Stimulated activated CD4-positive, alpha-beta T cell treated with anti-CD3 and anti-CD28 coated beads, TNF-alpha, amount 100 ng/mL, for 24 hours (primary cell): ENCODE results near the gene SULT1A2.
"Not testable (repeated sequence)": the region's sequence is repeated elsewhere in the genome, so short reads cannot be mapped to it uniquely, and the experiment has no call there.

Experiments
- DNase-seq, 3 experiments: peaks; one replicate each; pipeline ENCODE4 v3.0.0-alpha.2; 2020; ENCODE audit warnings: low read depth in 3 of 3

Gene SULT1A2

GRCh38 chr16:28591355-28591754 lies 5.5 kb downstream of the SULT1A2 start:
- DNase-seq = no peak

- DNase-seq = no peak
Measured at GRCh38 chr16:28590384-28591340, 6.2 kb downstream of the SULT1A2 start.

GRCh38 chr16:28589930-28590329 lies 6.9 kb downstream of the SULT1A2 start:
- DNase-seq = no peak

DNA sequence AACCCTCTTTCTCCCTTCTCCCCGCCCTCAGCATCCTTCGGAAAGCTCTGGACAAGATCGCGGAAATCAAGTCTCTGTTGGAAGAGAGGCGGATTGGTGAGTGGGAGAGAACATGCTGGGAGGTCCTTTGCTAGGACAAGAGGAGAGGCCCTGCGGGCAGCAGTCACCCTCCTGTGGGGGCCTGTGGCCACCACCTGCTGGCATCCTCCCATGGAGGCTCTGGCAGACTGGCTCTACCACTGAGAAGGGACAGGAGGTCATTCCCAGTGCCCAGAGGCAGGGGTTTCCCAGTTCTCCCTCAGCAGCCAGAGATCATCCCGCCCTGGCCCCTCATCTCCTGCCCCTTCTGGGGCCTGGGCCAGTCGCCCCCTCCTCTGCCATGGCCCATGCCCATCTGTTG lies 7.8 kb downstream of the SULT1A2 start:
- DNase-seq = no peak

- no peak for DNase-seq
Measured at GRCh38 chr16:28587386-28587785, 9.5 kb downstream of the SULT1A2 start.

DNA sequence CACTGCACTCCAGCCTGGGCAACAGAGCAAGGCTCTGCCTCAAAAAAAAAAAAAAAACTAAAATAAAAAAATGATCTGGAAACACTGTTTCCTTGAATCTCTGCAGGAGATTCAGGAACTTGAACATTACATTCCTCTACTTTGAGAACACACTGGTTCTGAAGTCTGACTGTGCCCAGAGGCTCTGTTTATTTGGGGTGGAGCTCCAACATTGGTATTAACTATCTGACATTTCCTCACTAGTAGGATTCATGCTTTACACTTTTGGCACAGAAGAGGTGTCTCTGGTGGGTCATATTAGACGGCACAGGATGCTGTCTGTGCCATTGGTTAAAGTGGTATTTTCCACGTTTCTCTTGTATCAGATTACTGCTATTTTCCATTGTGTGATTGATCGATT lies 10.4 kb downstream of the SULT1A2 start:
- no peak for DNase-seq

GRCh38 chr16:28585674-28586073 lies 11.2 kb downstream of the SULT1A2 start:
- DNase-seq = no peak

DNA sequence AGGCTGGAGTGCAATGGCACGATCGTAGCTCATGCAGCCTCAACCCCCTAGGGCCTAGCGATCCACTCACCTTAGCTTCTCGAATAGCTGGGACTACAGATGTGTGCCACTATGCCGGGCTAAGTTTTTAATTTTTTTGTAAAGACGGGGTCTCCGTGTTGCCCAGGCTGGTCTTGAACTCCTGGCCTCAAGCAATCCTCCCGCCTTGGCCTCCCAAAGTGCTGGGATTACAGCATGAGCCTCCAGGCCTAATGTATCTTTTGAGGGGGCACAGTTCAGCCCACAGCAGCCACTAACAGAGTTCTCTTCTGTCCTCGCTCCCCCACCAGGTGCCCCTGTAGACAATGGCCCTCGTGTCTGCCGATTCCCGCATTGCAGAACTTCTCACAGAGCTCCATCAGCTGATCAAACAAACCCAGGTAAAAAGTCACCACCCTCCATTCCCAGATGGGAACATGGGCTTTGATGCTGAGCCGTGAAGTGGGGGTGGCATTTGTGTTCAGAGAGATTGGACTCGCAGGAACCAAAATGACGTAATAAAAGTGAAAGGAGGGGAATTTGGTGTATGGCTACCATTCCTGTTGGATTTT lies 16.0 kb downstream of the SULT1A2 start:
- DNase-seq = no peak

DNA sequence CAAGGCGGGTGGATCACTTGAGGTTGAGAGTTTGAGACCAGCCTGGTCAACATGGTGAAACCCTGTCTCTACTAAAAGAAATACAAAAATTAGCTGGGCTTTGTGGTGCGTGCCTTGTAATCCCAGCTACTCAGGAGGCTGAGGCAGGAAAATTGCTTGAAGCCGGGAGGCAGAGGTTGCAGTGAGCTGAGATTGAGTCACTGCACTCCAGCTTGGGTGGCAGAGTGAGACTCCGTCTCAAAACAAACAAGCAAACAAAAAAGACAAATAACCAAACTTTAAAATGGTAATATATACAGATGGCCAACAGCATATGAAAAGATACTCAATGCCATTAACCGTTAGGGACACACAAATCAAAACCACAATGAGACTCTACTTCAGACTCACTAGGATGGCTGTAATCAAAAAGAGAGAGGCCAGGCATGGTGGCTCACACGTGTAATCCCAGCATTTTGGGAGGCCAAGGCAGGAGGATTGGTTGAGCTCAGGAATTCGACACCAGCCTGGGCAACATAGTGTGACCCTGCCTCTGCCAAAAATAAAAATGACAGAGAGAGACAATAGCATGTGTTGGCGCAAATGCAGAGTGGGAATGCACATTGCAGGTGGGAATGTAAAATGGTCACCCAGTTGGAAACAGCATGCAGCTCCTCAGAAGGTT lies 21.3 kb downstream of the SULT1A2 start:
- no peak for DNase-seq

- DNase-seq = no peak
Measured at GRCh38 chr16:28574925-28575324, 21.9 kb downstream of the SULT1A2 start.

DNA sequence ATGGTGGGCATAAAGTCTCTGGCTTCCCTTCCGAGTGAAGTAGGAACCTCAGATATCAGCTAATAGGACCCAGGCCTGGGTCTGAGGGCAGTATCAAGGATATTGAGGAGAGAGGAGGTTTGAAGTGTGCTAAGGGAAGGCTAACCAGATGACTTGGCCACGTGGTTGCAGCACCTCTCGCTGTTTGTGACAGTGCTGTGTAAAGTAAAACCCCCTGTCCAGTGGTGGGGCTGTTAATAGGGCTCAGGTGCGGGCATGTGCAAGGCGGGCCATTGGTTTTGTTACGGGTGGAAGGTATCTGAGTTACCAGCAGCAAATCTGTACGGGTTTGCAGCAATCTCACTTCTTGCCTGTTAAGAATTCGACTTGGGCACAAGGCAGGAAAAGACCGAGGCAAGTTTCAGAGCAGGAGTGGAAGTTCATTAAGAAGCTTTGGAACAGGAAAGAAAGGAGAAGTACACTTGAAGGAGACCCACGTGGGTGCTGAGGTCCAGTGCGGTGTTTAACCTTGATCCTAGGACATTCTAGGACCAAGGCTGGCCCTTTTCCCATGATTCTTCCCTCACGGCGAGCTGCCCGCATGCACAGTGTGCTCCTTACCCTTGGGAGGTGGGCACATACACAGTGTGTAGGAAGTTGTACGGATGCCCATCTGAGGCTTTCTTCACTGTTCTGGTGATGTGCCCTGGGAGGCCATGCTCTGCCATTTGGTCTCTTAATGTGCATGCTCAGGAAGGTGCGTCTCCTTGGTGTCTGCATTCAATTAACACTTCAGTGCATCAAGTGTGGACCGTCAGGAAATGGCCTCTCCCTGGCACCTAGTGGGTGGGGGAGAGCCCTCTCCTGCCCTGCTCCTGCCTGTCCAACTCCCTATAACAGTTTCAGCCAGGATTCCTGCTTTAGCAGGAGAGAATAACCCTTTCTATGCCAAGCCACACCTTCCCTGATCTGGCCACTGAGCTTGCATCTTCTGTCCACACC lies 22.8 kb downstream of the SULT1A2 start:
- no peak for DNase-seq

DNA sequence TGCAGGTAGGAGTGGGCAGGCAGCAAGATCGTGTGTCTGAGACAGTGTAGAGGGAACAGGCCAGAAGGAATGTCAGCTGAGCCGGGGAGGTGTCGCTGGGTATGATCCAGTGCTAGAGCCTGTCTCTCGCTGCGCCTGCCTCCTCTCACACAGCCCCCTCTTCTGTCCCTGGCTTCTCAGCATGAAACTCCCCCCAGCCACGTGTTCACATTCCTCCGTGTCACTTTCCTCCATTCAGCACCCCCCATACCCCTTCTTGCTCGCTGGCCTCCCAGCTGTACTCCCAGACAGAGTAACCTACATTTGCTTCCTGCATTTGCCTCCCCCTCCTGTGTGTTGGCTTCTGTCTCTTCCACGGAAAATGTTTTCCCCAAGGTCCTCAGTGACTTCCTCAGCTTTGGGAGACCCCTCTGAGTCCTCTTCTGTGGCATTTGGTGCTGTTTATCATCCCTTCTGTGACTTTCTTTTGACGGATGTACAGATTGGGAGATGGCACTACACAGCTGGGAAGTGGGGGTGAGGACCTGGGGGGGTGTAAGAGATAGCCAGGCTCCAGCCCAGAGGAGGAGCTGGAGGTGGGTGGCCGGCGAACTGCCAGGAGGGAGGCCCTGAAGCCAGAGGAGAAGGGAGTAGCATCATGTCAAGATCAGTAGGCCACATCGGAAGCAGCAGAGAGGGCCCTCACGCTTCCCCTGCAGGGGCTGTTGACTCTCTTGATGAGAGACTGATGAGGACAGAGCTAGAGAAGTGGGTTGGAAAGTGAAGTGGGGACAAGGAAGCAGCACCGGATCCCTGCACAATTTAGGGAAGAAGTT lies 23.9 kb downstream of the SULT1A2 start:
- no peak for DNase-seq

DNA sequence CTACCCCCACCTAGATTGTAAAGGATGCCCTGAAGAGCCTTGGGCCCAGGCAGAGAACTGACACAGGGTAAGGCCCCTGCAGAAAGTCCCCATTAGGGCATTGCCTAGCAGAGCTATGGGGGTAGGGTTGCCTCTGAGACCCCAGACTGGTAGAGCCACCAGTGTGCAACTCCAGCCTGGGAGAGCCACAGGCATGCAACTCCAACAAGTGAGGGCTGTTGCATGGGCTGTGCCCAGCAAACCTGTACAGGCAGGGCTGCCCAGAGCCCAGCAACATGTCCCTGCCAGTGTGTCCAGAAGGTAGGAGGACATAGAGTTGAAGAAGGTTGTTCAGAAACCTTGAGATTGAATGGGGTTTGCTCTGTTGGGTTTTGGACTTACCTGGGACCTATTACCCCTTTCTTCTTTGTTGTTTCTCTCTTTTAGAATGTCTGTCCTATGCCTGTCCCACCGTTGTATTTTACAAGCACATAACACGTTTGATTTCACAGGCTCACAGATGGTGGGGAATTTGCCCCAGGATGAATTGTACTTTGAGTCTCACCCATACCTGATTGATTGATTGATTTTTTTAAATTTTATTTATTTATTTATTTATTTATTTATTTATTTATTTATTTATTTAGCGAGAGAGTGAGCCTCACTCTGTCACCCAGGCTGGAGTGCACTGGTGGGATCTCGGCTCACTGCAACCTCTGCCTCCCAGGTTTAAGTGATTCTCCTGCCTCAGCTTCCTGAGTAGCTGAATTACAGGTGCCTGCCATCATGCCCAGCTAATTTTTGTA lies 26.7 kb downstream of the SULT1A2 start:
- DNase-seq = no peak

DNA sequence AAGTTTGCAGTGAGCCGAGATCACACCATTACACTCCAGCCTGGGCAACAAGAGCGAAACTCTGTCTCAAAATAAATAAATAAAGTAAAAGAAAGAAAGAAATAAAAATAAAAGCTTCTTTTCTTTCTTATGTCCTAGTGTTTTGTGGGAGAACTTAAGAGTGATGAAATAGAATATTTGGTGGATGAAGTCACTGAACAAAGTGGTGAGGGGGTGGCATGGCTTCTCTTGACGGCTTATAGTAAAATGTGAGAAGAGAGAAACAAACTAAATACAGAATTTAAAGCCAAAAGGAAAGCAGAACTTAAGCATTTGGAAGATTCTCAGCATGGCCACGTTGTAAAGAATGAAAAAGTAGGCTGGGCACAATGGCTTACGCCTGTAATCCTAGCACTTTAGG lies 27.8 kb downstream of the SULT1A2 start:
- DNase-seq = no peak

DNA sequence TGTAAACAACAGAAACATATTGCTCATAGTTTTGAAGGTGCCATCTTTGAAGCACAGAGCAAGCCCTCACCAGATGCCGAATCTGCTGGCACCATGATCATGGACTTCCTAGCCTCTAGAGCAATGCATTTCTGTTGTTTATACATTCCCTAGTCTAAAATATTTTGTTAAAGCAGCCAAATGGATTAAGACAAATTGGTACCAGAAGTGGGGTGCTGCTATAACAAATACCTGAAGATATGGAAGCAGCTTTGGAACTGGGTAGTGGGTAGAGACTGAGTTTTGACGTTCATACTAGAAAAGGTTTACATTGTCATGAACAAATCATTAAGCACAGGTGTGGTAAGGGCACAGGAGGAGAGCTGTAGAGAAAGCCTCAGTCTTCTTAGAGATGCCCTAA lies 29.6 kb downstream of the SULT1A2 start:
- no peak for DNase-seq

- not testable (repeated sequence) for DNase-seq
Measured at GRCh38 chr16:28566233-28566925, 30.5 kb downstream of the SULT1A2 start.

- no peak for DNase-seq
Measured at GRCh38 chr16:28563218-28563617, 33.6 kb downstream of the SULT1A2 start.

DNA sequence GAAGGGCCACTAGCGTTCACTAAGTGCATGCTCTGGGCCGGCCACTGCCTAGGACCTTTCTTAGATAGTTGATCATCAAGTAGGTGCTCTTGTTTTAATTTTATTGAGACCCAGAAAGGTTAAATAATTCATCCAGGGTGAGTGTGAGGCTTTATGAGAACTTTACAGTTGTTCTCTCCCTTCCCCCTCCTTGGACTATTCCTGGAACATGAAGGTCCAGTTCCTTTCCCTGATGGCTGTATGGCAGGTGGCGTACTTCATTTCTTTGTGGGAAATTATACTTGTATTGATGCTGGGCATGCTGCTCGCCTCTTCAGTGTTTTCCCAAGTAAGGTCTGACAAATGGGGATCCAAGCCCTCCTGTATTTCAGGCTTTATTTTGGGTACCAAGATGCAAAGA lies 34.7 kb downstream of the SULT1A2 start:
- DNase-seq = no peak

GRCh38 chr16:28561557-28562187 lies 35.2 kb downstream of the SULT1A2 start:
- no peak for DNase-seq
